HEK293 (cell line): Measurements from ENCODE around the gene SHC3.
"Not testable (repeated sequence)": the region's sequence is repeated elsewhere in the genome, so short reads cannot be mapped to it uniquely, and the experiment has no call there.

Source experiments
- REST ChIP-seq: fragments of 450-650 bp; formaldehyde crosslinking; IDR thresholded peaks from 2 replicates; pipeline ENCODE4 v1.5.1; 2016; ENCODE audit warnings: missing biosample characterization, missing genetic modification characterization
- ZBTB8A ChIP-seq: fragments of 450-650 bp; formaldehyde crosslinking; IDR thresholded peaks from 2 replicates; pipeline ENCODE4 v1.5.1; 2016; ENCODE audit warnings: missing biosample characterization, missing genetic modification characterization
- ZFHX2 ChIP-seq: fragments of 450-650 bp; formaldehyde crosslinking; conservative IDR thresholded peaks from 2 replicates; pipeline ENCODE4 v1.5.1; 2016; ENCODE audit warnings: missing biosample characterization, missing genetic modification characterization
- ZNF248 ChIP-seq: fragments of 450-650 bp; formaldehyde crosslinking; IDR thresholded peaks from 2 replicates; pipeline ENCODE4 v1.5.1; 2017; ENCODE audit warnings: missing biosample characterization, missing genetic modification characterization
- ZNF324 ChIP-seq: fragments of 450-650 bp; formaldehyde crosslinking; IDR thresholded peaks from 2 replicates; pipeline ENCODE4 v1.5.1; 2016; ENCODE audit warnings: missing biosample characterization, missing genetic modification characterization
- ZNF366 ChIP-seq: fragments of 450-650 bp; formaldehyde crosslinking; conservative IDR thresholded peaks from 2 replicates; pipeline ENCODE4 v1.5.1; 2016; ENCODE audit warnings: missing biosample characterization, missing genetic modification characterization
- TF ChIP-seq, protein P1 (sequence below): fragments of 450-650 bp; formaldehyde crosslinking; IDR thresholded peaks from 2 replicates; pipeline ENCODE4 v1.5.1; 2016; ENCODE audit warnings: missing biosample characterization, missing genetic modification characterization

- TF ChIP-seq, protein P1, sequence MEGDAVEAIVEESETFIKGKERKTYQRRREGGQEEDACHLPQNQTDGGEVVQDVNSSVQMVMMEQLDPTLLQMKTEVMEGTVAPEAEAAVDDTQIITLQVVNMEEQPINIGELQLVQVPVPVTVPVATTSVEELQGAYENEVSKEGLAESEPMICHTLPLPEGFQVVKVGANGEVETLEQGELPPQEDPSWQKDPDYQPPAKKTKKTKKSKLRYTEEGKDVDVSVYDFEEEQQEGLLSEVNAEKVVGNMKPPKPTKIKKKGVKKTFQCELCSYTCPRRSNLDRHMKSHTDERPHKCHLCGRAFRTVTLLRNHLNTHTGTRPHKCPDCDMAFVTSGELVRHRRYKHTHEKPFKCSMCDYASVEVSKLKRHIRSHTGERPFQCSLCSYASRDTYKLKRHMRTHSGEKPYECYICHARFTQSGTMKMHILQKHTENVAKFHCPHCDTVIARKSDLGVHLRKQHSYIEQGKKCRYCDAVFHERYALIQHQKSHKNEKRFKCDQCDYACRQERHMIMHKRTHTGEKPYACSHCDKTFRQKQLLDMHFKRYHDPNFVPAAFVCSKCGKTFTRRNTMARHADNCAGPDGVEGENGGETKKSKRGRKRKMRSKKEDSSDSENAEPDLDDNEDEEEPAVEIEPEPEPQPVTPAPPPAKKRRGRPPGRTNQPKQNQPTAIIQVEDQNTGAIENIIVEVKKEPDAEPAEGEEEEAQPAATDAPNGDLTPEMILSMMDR (tag by site-specific recombination): not testable (repeated sequence)
- TF ChIP-seq ZNF248 (tag by site-specific recombination); ZNF324 (tag by site-specific recombination); REST (tag by site-specific recombination); ZBTB8A (tag by site-specific recombination); ZNF366; ZFHX2 (tag by site-specific recombination): not testable (repeated sequence)
These were observed 30.7 kb upstream of the SHC3 start for GRCh38 chr9:89209311-89209710.
